Fibroblast of skin of abdomen (primary cell): ENCODE measurements around the gene SNTG2.
"Not testable (repeated sequence)": the region's sequence is repeated elsewhere in the genome, so short reads cannot be mapped to it uniquely, and the experiment has no call there.

Source experiments
- DNase-seq: peaks from one replicate; pipeline ENCODE4 v3.0.0-alpha.2; 2013

SNTG2 gene

GRCh38 chr2:1055014-1055595, 104.5 kb downstream of the SNTG2 start:
- peak; percentile 89 for DNase-seq

- no peak for DNase-seq
Observed at GRCh38 chr2:1060372-1060771, 109.7 kb downstream of the SNTG2 start.

DNA sequence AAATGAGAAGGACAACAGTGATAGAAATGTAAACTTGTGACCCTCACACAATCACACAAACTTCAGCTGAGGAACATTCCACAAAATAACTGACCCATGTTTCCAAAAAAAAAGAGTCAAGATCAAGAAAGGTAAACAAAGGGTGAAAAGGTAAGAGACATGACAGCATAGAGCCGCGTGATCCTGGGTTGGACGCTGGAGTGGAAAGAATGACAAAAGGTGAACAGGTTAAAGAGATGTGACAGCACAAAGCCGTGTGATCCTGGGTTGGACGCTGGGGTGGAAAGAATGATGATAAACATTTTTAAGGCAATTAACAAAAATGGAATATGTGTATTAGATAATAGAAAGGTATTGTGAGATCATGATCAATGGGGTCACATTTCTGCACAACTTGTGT, 110.3 kb downstream of the SNTG2 start:
- no peak for DNase-seq

- no peak for DNase-seq
Observed at GRCh38 chr2:1068241-1068640, 117.6 kb downstream of the SNTG2 start.

DNA sequence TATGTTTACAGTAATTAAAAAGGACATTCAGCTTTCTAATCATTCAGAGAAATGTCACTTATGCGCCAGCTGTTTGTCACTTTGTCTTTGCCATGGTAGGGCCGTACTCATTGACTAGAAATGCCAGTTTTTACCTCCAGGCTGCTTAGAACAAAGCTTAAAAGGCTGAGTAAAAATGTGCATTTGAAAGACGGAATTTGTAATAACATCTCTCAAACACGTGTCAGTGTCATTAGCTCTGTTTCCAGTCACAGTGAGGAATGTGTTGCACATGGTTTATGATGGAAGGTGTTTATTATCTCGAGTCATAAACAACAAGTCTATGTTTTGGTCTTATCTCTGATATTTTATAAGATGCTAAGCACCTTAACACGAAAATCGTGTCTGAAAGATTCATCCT, 118.2 kb downstream of the SNTG2 start:
- DNase-seq = no peak

GRCh38 chr2:1069847-1070246, 119.2 kb downstream of the SNTG2 start:
- DNase-seq = no peak

DNA sequence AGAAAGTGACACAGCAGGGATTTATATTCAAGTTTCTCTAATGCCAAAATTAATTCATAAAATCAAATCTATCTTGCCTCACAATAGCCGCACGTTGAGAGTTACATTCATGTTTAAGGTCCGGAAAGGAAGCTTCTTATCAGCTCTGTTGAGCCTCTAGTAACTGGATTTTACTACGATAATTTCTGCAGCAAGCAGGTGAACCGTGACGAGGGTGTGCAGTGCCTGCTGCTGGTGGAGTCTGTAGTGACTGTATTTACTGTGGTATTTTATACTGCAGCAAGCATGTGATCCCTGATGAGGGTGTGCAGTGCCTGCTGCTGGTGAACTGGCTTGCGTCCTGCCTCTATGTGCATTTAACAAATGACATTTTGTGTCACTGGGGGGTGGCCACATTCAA, 120.0 kb downstream of the SNTG2 start:
- DNase-seq = no peak

DNA sequence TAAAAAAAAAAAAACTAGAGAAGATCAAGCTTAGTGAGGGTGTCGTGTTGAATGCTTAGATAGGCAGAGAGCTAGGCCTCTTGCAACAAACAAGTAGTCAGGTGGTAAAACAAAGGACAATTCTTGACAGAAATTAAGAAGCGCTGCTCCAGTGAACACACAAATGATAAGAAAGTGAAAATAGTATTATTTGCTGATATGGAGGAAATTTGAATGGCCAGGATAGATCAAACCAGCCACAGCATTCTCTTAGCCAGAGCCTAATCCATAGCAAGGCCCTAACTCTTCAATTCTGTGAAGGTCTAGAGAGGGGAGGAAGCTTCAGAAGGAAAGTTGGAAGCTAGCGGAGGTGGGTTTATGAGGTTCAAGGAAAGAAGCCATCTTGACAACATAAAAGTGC, 121.0 kb downstream of the SNTG2 start:
- no peak for DNase-seq

DNA sequence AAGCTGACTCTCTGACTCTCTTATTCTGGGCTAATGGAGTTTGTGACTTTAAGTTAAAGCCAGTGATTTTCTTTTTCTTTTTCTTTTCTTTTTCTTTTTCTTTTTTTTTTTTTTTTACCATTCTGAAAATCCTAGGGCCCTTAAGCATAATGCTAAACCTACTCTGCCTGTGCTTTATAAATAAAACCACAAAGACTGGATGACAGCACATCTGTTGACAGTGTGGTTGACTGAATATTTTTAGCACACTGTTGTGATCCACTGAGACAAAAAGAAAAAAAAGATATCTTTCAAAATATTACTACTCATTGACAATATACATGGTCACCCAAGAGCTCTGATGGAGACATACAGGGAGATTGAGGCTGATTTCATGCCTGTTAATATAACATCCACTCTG, 121.6 kb downstream of the SNTG2 start:
- no peak for DNase-seq

- DNase-seq = no peak
Observed at GRCh38 chr2:1077911-1078310, 127.3 kb downstream of the SNTG2 start.

DNA sequence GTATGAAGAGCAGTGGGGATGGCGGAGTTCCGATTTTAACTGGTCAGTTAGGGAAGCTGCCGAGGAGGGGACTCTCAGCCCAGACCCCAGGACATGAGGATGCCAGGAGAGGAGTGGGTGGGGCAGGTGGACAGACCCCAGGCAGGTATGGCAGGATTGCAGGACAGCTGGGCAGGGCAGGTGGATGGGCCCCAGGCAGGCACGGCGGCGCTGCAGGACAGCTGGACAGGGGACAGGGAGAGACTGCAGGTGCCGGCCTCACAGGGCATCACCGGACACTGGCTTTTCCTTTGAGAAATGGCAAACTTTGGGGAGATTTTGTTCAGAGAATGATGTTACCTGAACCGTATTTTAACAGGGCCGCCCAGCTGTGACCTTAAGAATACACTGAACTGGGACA, 127.7 kb downstream of the SNTG2 start:
- DNase-seq = no peak

- DNase-seq = no peak
Observed at GRCh38 chr2:1079873-1080799, 129.5 kb downstream of the SNTG2 start.

DNA sequence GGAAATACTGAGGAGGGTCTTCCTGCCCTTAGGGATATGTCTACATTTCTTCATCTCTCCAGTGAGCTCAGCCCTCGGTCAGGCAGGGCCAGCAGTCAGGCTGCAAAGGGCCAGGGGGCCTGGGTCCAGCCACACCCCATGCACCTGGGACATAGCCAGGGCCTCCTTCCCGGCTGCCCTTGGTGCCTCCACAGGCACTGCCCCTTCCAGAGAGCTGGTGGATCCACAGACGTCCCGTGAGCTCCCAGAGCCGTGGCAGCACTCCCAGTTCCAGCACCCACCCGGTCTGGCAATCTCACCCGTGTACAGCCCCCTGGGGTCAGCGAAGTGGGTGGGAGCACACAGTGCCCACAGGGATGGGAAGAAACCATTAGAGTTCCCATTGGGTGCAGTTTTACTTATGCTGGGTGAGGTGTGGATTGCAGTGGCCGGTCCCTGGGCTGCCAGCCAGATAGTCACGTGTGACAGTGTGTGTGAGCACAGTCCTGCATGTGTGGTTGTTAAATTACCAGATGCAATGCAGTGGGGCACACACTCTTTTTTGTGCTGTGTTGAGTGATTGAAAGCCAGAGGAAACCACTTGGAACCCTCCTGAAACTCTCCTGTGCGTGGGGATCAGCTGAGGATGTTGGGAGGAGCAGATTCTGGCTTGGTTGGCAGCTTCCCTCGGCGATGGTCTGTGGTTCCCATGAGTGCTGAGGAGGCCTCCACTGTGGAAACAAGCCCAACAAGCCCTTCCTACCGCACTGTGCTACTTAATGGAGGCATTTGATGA, 131.0 kb downstream of the SNTG2 start:
- DNase-seq = peak; percentile 50

DNA sequence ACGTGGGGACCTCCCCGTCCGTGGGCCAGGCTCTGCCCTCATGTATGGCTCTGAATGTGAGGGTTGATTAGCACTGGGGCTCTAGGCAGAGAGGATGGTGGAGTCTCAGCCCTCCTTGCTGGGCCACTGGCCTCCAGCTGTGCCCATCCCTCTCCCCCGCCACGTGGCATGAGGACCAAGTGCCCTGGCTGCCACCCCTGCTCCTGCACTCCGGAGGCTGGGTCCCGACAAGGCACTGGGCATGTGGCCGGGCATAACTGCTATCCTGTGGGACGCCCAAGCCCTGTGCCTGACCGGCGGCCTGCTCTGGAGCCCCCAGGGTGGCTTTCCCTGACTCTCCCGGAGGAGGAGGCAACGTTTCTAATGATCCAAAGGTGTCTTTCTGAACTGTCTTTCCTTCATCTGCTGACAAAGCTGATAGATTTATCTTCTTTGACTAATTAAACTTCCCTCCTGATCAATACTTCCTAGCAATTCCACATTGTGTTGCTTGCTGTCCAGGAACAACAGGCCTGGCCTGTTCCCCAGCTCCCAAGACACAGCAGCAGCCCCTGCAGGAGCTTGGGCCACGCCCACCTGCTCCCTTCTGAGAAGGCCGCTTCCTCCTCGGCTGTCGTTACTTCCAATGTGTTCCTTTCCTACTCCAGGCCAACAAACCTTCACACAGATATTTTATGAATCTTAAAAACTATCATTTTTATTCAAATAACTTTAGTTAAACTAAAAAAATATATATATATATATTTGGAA, 132.0 kb downstream of the SNTG2 start:
- DNase-seq = no peak

DNA sequence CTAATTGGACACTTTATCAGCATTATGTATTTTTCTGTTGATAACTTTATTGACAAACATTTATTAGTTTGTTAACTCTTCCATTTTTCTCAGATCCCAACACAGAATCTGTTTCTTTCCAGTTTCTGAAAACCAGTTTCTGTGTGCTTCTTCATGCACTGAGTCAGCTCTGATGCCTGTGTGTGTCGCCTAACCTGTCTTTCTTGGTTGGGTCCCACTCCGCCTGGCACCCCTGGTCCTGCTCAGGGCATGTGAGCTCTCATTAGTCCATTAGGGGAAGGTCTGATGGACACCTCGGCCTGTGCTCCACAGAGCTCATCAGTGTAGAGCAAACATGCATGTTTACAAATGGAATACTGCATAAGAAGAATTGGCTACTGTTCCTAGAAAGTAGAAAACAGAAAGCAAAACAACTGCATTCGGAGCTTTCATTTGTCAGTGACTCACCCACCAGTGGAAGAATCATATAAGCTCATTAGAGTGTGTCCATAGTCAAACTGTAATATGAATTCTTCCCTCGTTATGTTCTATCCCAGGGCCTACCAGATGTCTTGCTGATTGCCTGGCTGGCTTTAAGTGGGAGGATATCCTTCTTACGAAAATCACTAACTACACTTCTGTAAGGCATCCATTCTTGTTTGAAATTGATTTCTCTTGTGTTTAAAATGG, 137.7 kb downstream of the SNTG2 start:
- no peak for DNase-seq

GRCh38 chr2:1088940-1089339, 138.3 kb downstream of the SNTG2 start:
- no peak for DNase-seq

- no peak for DNase-seq
Observed at GRCh38 chr2:1091895-1092585, 141.4 kb downstream of the SNTG2 start.

DNA sequence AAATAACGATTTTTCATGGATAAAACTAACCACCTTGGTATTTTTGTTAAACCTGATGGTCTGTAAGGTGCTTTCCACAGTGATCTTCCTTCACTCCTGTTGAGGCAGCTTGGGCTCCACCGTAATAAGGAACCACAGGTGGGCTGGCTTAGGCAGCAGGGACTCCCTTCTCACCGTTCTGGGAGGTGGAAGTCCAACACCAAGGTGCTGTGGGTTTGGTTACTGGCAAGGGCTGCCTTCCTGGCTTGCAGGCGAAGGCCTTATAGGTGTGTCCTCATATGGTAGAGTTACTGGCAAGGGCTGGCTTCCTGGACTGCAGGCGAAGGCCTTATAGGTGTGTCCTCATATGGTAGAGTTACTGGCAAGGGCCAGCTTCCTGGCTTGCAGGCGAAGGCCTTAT, 143.0 kb downstream of the SNTG2 start:
- not testable (repeated sequence) for DNase-seq

DNA sequence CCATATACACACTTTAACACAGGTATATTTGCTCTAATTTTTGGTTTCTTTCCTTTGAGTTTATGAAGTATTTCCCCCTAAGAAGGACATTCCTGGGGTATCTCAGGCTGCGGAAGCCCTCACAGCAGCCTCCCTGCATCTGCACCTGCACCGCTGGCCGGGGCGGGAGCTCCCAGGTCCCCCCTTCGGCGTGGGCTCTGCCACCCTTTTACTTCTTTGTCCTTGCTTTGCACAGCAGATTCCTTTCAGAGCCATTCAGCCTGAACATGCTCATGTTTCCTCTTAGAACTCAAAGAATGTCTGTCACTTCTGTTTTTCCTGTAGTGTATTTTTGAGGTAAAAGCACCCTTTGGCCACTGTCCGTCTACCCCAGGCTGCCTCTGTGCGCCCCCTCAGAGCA, 146.5 kb downstream of the SNTG2 start:
- no peak for DNase-seq

DNA sequence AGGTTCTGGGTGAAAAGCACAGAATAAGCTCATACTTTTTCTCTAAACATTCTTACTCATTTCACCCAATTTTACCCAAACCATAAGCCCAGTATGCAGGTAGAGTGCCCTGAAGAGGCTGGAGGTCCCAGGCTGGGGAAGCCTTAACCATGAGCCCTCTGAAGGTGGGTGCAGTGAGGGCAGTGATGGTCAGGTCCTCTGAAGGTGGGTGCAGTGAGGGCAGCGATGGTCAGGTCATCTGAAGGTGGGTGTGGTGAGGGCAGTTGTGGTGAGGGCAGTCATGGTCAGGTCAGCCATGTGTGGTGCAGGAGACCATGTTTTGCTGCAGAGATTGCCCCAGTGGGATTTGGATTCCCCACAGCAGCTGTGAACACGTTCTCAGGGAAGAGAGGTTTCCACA, 148.8 kb downstream of the SNTG2 start:
- no peak for DNase-seq

- no peak for DNase-seq
Observed at GRCh38 chr2:1101011-1101782, 150.5 kb downstream of the SNTG2 start.
